Tibial nerve (tissue), 4 donors: ENCODE results near the gene FAM13A. TPM values are rescaled to one million over a fixed set of nuclear protein-coding genes. Genes with fewer than 3 reads are reported as not detected.

Experiments
- DNase-seq, 2 donors: peaks; one replicate each; pipeline ENCODE4 v3.0.0-alpha.2; 2019; ENCODE audit warnings: low spot score in 2 of 2
- H3K27ac ChIP-seq, 4 donors: fragments of 200-600 bp; sonication (generic) in 3 of 4; one replicate each; pipeline ENCODE4 v1.5.1; 2017 to 2019; ENCODE audit warnings: mild to moderate bottlenecking in 1 of 4
- H3K27me3 ChIP-seq, 2 donors: fragments of 200-600 bp; sonication (generic) in 1 of 2; one replicate each; pipeline versions ENCODE4 v1.5.1 to v1.6.0; 2017 to 2019
- H3K36me3 ChIP-seq, 3 donors: fragments of 200-600 bp; sonication (generic); one replicate each; pipeline ENCODE4 v1.5.1; 2018 to 2019
- H3K4me1 ChIP-seq, 4 donors: fragments of 200-600 bp; sonication (generic) in 3 of 4; one replicate each; pipeline ENCODE4 v1.5.1; 2017 to 2019
- H3K4me3 ChIP-seq, 4 donors: fragments of 200-600 bp; sonication (generic) in 3 of 4; one replicate each; pipeline ENCODE4 v1.5.1; 2017 to 2019; ENCODE audit warnings: mild to moderate bottlenecking in 1 of 4, moderate library complexity in 1 of 4
- H3K9me3 ChIP-seq, 4 donors: fragments of 200-600 bp; sonication (generic) in 3 of 4; one replicate each; pipeline ENCODE4 v1.5.1; 2017 to 2019
- CTCF ChIP-seq, 5 experiments: fragments of 200-600 bp in 3 of 5; fragments of 450-650 bp in 2 of 5; sonication (generic) in 3 of 5; IDR thresholded peaks; one replicate each; pipeline ENCODE4 v1.5.1; 2016 to 2019; ENCODE audit warnings: antibody characterized with exemption in 5 of 5, mild to moderate bottlenecking in 3 of 5, moderate library complexity in 2 of 5
- EP300 ChIP-seq, 2 donors: sonication (generic); formaldehyde crosslinking; IDR thresholded peaks; one replicate each; pipeline ENCODE4 v1.6.1; 2017; ENCODE audit warnings: antibody characterized with exemption in 2 of 2, mild to moderate bottlenecking in 1 of 2
- POLR2A ChIP-seq, 2 donors: fragments of 450-650 bp; IDR thresholded peaks; one replicate each; pipeline ENCODE4 v1.6.1; 2017; ENCODE audit warnings: antibody characterized with exemption in 2 of 2, mild to moderate bottlenecking in 2 of 2, moderate library complexity in 2 of 2
- WGBS, 2 donors: methylation state at CpG; one replicate each; pipeline ENCODE4 v1.1.5; 2018; 5-methylcytosine and 5-hydroxymethylcytosine counted together
- total RNA-seq, 4 donors: library from RNA; depleted of rRNA; stranded (reverse); fragments of >200 nt; gene quantifications; one replicate each; pipeline ENCODE4 v1.1.0, GENCODE V29; 2016

FAM13A gene
- total RNA-seq, 4 donors from 2014 or later = 48.8 to 77.6 (median 58.8) TPM

- 96 to 100% methylated on average over 2 of the region's 2 CpGs for WGBS, 2 donors
Measured at GRCh38 chr4:88900432-88900831, 156.6 kb downstream of the FAM13A start.

GRCh38 chr4:88897752-88898151 is 159.2 kb downstream of the FAM13A start:
- Histone ChIP-seq H3K4me3 (no peak overlapping the region), H3K27me3 (no peaks in the 10 kb centered on the region), H3K4me1 (no peaks in the 10 kb centered on the region), H3K9me3 (peaks cover 0 to 29% (median 3%) of the 10 kb centered on the region in 4 donors), H3K36me3 (peaks cover 0 to 15% (median 0%) of the 10 kb centered on the region in 3 donors), H3K27ac (no peak overlapping the region)
- TF ChIP-seq CTCF (IDR thresholded peaks at IDR 0.05) (no peak), POLR2A (IDR thresholded peaks at IDR 0.05) (no peak), EP300 (IDR thresholded peaks at IDR 0.05) (no peak)
- no peak for DNase-seq

More at GRCh38 chr4:88900432-88900831, 156.6 kb downstream of the FAM13A start:
- no peaks in the 10 kb centered on the region for H3K27me3 ChIP-seq
- DNase-seq = no peak
- no peak overlapping the region for H3K4me3 ChIP-seq
- no peak for TF ChIP-seq CTCF (IDR thresholded peaks at IDR 0.05)
- no peak for TF ChIP-seq EP300 (IDR thresholded peaks at IDR 0.05)
- no peak for TF ChIP-seq POLR2A (IDR thresholded peaks at IDR 0.05)
- no peak overlapping the region for H3K27ac ChIP-seq
- H3K36me3 ChIP-seq = peaks cover 0 to 40% (median 0%) of the 10 kb centered on the region in 3 donors
- H3K9me3 ChIP-seq = peaks cover 0 to 53% (median 3%) of the 10 kb centered on the region in 4 donors
- H3K4me1 ChIP-seq = no peaks in the 10 kb centered on the region

DNA sequence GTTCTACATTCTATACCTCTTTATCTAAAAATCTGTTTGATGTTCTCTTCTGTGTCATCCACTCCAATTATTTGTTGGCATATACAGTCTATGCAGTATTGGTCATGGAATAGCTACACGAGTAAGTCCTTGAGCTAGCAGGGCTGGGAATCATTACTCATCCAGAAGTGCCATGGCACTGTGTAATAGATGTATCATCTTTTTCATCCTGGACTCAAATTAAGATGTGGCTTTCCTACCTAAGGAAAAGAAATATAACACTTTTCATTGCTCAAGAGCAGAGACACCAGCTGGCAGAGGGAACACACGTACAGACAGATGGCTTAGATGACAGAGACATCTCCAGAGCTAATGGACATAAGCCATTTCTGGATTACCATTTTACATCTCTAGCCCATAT is 159.8 kb downstream of the FAM13A start:
- Histone ChIP-seq H3K4me1 (no peaks in the 10 kb centered on the region), H3K9me3 (peaks cover 0 to 23% (median 3%) of the 10 kb centered on the region in 4 donors), H3K27ac (no peak overlapping the region), H3K27me3 (no peaks in the 10 kb centered on the region), H3K36me3 (peaks cover 0 to 14% (median 0%) of the 10 kb centered on the region in 3 donors), H3K4me3 (no peak overlapping the region)
- 98% methylated on average over 2 of the region's 2 CpGs for WGBS, 2 donors
- no peak for DNase-seq
- no peak for TF ChIP-seq CTCF (IDR thresholded peaks at IDR 0.05)

- Histone ChIP-seq H3K27me3 (no peaks in the 10 kb centered on the region), H3K27ac (no peak overlapping the region), H3K36me3 (no peaks in the 10 kb centered on the region), H3K9me3 (no peaks in the 10 kb centered on the region), H3K4me3 (no peak overlapping the region), H3K4me1 (no peaks in the 10 kb centered on the region)
- DNase-seq = no peak
- WGBS, 2 donors = 79 to 84% methylated on average over 1 of the region's 1 CpG
- no peak for TF ChIP-seq POLR2A (IDR thresholded peaks at IDR 0.05)
- no peak for TF ChIP-seq EP300 (IDR thresholded peaks at IDR 0.05)
- TF ChIP-seq CTCF (IDR thresholded peaks at IDR 0.05) = no peak
Measured at GRCh38 chr4:88893961-88894360, 163.0 kb downstream of the FAM13A start.

- Histone ChIP-seq H3K27ac (no peak overlapping the region), H3K27me3 (no peaks in the 10 kb centered on the region), H3K36me3 (no peaks in the 10 kb centered on the region), H3K9me3 (no peaks in the 10 kb centered on the region), H3K4me1 (no peaks in the 10 kb centered on the region), H3K4me3 (no peak overlapping the region)
- WGBS, 2 donors = 96 to 100% methylated on average over 1 of the region's 1 CpG
- TF ChIP-seq POLR2A (IDR thresholded peaks at IDR 0.05) (no peak), EP300 (IDR thresholded peaks at IDR 0.05) (no peak), CTCF (IDR thresholded peaks at IDR 0.05) (no peak)
- no peak for DNase-seq
Measured at GRCh38 chr4:88892646-88893045, 164.3 kb downstream of the FAM13A start.
